Measurements from ENCODE around the gene SPACDR.

The SPACDR gene

GRCh38 chr7:100432621-100433275, 31.3 kb downstream of the SPACDR start:
- no peak for TF ChIP-seq CTCF (IDR thresholded peaks at IDR 0.05; ENCODE audit: control insufficient read depth, insufficient read depth, low read depth, low read length, missing control alignments)
- no peak overlapping the region for H3K4me3 ChIP-seq (ENCODE audit: control insufficient read depth, low read depth, low read length)
- no peak for DNase-seq (ENCODE audit: low read depth)

GRCh38 chr7:100432053-100432452, 32.0 kb downstream of the SPACDR start:
- DNase-seq (ENCODE audit: low read depth): no peak
- no peak for TF ChIP-seq CTCF (IDR thresholded peaks at IDR 0.05; ENCODE audit: control insufficient read depth, insufficient read depth, low read depth, low read length, missing control alignments)
- H3K4me3 ChIP-seq (ENCODE audit: control insufficient read depth, low read depth, low read length): no peak overlapping the region

GRCh38 chr7:100431286-100431735, 32.7 kb downstream of the SPACDR start:
- TF ChIP-seq CTCF (IDR thresholded peaks at IDR 0.05; ENCODE audit: control insufficient read depth, insufficient read depth, low read depth, low read length, missing control alignments): no peak
- DNase-seq (ENCODE audit: low read depth): no peak
- H3K4me3 ChIP-seq (ENCODE audit: control insufficient read depth, low read depth, low read length): peak overlapping the region; percentile 80

GRCh38 chr7:100430493-100431285, 33.4 kb downstream of the SPACDR start:
- peak overlapping the region; percentile 80 for H3K4me3 ChIP-seq (ENCODE audit: control insufficient read depth, low read depth, low read length)
- TF ChIP-seq CTCF (IDR thresholded peaks at IDR 0.05; ENCODE audit: control insufficient read depth, insufficient read depth, low read depth, low read length, missing control alignments): no peak
- no peak for DNase-seq (ENCODE audit: low read depth)

GRCh38 chr7:100429637-100430492, 34.2 kb downstream of the SPACDR start, which contains the start of gene MEPCE:
Gene MEPCE, plus strand, starts transcription at chr7:100429831. Its CDS starts 188 bp downstream, at chr7:100430019.
- peak within 1 kb of the TSS; percentile 80 for H3K4me3 ChIP-seq (ENCODE audit: control insufficient read depth, low read depth, low read length)
- no peak for TF ChIP-seq CTCF (IDR thresholded peaks at IDR 0.05; ENCODE audit: control insufficient read depth, insufficient read depth, low read depth, low read length, missing control alignments)
- peak; percentile 84 for DNase-seq (ENCODE audit: low read depth)

- peak overlapping the region; percentile 80 for H3K4me3 ChIP-seq (ENCODE audit: control insufficient read depth, low read depth, low read length)
- DNase-seq (ENCODE audit: low read depth): peak; percentile 98
- TF ChIP-seq CTCF (IDR thresholded peaks at IDR 0.05; ENCODE audit: control insufficient read depth, insufficient read depth, low read depth, low read length, missing control alignments): no peak
Measured at GRCh38 chr7:100428967-100429636, 35.0 kb downstream of the SPACDR start.

Measured in AG09309 (cell line).